GM19351 (cell line): ENCODE measurements around the gene HMCN2.
"Not testable (repeated sequence)": the region's sequence is repeated elsewhere in the genome, so short reads cannot be mapped to it uniquely, and the experiment has no call there.

Source experiments
- ATAC-seq: cut with Tn5 transposase; IDR thresholded peaks from one replicate; pipeline ENCODE4 v1.9.1; 2021; ENCODE audit warnings: mild to moderate bottlenecking, moderate library complexity; ENCODE audit not compliant: unreplicated experiment

Gene HMCN2

DNA sequence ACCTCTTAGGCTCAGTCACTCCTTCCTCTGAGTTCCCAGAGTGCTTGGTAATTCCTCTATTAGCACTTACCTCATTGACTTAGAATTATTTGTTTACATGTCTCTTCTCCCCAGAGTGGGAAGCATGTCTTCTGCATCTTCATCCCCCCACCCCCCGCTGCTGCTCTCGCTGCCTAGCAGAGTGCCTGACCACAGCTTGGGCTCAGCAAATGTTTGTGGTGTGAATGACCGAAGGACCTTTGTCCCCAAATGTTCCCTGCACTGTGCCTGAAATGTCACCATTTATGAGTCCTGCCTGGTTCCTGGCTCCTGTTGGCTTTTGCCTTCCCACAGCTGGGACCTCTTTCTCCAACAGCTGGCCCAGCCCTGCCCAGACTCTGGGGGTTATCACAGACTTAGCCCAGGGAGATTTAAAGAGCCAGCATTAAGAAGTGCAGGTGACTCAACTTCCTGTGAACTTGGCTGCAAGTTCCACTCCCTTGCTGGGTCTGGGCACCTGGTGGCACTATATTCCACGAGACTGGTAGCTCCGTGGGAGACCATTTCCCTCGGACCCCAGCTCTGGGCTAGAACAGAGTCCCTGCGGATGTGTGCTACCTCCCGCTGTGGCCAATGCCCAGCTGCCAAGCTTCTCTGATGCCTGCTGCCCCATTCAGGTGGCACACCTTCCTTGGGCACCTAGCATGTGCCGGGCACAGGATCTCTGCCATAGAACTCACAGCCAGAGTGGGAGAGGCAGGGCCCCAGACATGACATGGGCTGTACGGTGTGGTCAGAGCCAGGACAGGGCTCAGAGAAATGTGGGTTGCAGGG, 1.8 kb upstream of the HMCN2 start:
- no peak for ATAC-seq

DNA sequence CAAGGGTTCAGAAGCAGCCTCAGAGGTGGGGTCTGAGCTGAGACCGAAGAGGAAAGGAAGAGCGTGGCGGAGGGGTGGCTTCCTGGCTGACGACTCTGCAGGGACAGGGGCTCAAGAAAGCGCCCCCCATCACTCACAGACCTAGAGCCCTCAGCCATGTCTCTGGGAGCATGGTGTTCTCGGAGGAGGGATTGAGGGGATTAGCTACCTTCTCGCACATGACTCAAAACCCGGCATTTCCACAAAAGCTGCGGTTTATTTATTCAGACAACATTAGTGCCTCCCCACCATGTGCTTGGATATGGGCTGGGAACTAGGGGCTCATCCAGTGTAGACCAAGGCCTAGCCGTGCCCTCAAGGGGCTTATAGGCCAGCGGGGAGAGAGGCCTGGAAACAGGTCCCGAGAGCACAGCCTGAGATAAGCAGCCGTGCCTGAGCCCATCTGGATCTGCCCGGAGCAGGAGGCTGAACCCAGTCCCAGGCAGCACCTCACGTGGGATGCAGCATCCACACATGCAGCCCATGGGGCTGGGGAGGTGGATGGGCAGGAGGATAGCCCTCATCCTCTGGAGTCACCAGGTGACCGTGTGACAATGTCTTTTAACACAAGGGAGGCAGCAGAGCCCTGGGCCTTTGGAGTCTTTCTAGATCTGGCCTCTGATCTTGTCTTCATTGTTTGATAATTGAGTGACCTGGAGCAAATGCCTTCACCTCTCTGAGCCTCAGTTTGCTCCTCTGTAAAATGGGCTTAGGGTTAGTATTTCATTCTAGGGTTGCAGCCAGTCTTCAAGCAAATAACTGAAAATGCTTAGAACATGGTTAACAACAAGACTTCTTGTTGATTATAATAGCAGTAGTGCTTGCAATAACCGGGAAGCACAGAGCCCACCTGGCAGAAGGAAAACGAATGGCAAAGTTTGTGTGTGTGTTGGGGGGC, 878 bp upstream of the HMCN2 start:
- no peak for ATAC-seq

DNA sequence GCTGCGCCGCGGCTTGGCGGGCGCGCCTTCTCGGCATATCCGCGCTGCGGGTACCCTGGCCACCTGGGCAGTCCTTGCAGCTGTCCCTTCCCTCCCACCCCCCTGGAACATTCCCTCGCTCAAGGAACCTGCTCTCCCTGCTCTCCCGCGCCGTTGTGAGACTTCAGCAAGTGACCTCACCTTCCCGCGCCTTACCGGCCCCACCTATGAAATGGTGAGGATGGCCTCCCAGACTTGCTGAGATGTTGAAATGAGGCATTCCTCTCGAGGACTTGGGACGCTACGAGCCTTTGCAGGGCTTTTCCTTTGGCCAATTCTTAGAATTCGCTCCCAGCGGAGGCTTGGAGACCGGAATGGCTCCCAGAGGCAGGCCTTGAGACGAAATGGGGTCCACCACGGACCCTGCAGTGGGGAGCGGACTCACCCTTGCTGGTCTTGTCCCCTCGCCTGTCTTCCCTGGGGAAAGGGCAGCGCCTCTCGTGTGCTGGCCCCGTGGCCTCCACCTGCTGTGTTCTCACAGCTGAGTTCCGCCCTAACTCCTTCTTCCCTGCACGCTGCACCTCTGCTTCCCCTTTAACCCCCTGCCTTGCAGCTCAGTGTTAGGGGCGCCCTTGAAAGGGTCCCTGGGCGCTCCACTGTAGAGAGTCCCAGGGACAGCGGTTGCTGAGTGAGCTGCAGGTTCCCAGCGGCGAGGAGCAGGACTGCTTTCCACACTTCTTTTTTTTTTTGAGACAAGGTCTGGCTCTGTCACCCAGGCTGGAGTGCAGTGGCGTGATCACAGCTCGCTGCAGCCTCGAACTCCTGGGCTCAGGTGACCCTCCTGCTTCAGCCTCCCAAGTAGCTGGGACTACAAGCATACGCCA, 907 bp downstream of the HMCN2 start:
- no peak for ATAC-seq

DNA sequence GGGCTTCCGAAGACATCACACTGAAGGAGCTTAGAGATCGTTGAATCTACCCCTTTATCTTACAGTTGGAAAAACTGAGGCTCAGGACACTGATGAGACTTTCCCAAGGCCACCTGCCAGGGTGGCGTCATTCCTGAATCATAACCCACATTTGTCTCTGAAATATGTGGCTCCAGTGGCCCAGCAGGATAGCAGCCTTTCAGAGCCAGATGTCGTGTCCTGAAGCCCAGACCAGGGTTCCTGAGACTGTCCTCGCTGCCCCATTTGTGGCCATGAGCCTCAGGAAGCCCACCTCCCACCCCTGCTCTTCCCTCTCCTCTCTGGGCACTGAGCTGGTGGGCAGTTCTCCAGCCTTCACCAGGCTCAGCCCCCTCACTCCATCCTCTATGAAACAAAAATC, 2.4 kb downstream of the HMCN2 start:
- ATAC-seq: no peak

DNA sequence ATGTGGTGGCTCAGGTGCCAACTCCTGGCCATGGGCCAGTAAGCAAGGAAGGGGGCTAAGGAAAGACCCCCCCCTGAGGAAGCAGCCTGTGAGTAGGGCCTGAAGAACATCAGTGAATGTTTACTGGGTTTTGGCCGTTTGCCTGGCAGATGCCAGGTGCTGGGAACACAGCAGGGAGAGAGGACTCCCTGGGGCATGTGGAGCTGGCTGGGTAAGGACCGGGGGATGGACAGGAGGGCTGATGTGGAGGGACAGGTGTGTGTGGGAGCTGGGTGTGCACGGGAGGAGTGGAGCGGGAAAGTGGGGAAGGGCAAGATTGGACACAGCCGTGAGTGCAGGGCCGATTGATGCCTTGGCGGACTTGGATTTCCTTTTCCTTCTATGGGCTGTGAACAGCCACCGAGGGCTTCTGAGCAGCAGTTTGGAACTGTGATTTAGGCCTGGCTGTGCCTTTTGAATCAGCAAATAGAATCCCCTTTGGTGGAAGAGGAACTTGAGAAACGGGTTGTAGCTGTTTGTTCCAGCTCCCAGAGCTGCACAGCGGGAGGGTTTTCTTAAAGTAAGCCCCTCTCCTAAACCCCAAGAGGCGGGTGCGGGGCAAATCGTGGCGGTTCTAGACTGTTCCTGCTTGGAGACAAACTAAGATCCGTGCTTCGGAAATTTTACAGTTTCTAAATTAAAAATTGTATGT, 3.1 kb downstream of the HMCN2 start:
- ATAC-seq: no peak

DNA sequence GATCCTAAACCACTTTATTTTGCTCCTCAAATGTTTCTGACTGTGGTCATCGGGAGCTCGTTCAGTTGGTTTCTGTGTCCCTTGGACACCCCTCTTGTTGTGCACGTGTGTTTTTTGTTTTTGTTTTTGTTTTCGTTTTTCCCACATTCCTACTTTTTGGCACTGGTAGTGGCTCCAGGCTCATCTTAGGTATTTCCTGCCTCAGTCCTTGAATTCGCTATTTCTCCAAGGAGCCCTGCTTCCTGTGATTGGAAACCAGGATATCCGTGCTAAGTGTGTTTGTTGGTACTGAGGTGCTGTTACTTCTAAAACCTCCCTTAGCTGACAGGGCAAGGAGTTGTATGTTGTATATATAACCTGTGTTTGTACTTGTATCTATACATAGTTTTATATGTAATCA, 5.9 kb downstream of the HMCN2 start:
- no peak for ATAC-seq

DNA sequence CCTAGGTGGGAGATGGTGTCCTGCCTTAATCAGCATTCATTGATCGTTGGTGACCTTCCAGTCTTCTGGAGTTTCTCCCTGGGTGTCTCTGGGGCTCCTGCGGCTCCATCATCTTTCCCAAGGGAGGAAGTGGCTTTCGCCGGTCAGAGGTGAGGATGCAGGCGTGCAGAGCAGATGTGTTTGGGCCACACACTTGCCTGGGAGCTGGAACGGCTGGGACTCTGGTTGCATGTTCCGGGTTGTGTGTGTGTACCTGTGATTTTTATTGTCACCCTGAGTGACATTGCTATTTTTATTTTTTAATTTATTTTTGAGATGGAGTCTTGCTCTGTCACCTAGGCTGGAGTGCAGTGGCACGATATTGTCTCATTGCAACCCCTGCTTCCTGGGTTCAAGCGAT, 9.6 kb downstream of the HMCN2 start:
- ATAC-seq: no peak

DNA sequence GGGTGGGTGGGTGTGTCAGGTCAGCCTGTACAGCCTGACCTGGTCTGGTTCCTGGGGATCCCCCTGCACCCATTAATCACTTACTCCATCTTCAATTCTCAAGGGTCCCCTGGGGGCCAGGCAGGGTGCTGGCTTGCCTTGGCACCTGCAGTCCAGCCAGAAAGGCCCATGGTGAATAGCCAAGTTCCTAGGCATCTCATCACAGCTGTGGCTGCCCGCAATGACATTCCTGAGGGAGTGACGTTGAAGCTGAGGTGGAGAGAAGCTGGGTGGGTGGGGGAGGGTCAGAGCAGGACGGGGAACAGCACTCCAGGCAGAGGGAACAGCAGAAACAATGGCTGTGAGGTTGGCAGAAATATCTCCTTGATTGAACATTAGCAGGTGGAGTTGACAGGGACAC, 10.6 kb downstream of the HMCN2 start:
- ATAC-seq: no peak

DNA sequence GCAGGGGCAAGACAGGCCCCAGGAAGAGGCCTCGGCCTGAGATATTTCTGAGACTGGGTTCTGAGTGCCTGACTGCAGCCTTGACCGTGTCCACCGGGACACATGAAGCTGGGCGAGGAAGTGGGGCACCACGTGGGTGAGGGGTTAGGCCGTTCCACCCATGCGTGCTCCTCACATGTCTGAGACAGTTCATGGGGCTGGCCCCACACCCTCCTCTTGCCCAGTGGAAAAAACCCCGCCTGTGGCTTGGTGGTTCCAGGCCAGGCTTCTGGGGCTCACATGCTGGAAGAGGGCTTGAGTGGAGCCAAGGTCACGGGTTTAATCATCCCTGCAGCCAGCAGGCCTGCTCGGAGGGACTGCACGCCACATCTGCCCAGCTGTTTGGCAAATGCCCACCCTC, 11.4 kb downstream of the HMCN2 start:
- no peak for ATAC-seq

DNA sequence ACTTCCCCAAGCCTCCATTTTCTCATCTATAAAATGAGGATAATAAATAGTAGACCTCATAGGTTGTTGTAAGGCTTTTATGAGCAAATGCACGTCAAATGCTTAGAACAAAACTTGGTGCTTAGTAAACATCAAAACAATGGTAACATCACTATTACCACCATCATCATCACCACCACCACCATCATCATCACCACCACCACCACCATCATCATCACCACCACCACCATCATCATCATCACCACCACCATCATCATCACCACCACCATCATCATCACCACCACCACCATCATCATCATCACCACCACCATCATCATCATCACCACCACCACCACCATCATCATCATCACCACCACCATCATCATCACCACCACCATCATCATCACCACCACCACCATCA, 12.0 kb downstream of the HMCN2 start:
- ATAC-seq: not testable (repeated sequence)

DNA sequence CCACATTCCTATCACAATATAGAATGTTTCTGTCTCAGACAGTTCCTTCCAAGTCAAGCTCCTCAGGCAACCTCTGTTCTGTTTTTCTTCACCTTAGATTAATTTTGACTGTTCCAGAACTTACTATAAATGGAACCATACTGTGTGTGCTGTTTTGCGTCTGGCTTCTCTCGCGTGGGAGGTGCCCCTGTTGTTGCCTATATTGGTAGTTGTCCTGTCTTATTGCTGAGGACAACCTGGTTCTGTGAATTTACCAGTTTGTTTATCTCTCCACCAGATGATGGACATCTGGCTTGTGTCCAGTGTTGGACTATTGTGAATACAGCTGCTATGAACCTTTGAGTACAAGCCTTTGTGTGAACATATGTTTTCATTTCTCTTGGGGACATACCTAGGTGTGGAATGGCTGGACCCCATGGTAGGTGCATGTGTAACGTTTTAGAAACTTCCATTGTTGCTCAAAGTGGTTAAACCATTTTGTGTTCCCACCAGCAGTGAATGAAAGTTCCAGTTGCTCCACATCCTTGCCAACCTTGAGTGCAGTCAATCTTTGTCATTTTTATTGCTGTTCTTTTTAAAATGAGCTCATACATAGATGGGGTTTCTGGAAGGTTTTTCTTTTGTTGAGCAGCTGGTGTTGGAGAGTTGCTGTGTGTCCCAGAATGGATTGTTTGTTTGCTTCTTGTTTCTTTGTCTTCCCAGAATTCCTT, 18.1 kb downstream of the HMCN2 start:
- ATAC-seq: no peak

DNA sequence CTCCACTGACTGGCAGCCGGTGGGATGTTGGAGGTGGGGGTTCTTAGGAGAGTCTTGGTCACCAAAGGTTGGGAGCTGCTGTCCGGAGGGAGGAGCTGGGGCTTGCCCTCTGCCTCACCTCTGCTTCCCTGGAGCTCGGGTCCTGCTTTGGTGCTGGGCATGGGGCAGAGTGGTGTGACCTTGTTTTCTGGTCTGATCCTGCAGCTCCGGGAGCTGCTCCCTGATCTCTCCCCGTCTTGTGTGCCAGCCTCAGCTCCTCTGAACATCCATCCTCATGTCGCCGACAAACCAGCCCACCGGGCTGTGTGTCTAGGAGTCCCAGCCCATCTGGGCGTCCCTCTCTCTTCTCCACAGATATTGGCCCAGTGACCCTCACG, 18.7 kb downstream of the HMCN2 start:
- ATAC-seq: no peak

DNA sequence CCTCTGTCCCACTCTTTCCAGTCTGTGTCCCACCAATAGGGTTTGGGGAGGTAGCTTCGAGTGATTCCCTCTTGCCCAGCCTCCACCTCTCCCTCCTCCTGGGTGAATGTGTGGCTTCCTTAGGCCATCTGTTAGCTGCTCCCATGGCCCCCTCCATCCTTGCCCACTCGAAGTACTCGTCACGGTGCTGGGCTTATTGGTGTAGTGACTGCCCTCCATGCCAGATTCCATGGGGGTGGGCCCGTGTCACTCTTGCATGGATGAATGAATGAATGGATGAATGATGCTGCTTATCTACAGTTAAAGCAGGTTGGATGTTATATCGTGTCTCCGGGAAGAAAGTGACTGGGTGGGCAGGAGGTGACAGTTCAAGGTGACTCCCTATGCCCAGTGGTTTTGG, 19.1 kb downstream of the HMCN2 start:
- no peak for ATAC-seq

DNA sequence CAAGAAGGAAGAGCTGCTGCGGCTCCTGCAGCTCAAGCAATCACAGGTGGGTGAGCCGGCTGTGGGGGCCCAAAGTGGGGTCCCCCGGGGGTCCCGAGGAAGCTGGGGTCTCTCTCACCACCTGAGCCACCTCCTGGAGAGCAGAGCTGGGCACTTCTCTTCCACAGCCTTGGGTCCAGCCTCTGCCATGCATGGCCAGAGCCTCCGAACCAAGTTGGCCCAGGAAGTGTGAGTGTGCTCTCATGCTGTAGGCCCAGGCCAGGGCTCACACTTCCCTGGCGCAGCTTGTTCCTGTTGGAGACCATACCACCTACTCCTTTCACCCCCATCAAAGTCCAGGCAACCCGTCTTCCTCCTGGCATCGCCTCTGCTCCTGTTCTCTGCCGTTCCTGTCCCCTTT, 19.7 kb downstream of the HMCN2 start:
- no peak for ATAC-seq

DNA sequence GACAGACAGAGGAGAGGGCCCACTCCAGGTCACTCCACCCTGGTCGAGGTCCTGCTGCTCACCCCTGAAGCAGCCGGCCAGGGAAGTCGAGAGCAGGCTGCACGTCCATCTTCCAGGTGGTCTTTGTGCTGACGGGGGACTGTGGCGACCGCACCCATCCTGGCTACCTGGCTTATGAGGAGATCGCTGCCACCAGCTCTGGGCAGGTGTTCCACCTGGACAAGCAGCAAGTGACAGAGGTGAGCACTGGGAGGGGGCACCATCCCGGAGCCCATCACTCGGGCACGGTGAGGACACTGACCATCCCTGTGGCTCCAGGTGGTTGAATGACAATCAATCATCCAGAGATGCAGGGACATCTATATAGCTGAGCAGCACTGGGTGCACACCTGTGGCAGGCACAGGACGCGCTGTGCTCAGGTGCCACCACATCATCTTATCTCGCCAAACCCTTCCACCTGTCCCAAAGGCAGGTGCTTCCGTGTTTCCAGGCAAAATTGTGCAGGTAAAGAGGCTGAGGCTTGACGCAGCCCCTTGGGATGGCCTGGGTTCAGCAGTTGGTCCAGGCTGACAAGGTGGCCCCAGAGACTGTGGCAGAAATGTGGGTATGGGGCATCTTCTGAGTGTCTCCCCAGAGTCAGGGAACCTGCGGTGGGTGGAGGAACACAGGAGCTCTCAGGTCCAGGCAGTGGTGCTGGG, 20.7 kb downstream of the HMCN2 start:
- no peak for ATAC-seq

DNA sequence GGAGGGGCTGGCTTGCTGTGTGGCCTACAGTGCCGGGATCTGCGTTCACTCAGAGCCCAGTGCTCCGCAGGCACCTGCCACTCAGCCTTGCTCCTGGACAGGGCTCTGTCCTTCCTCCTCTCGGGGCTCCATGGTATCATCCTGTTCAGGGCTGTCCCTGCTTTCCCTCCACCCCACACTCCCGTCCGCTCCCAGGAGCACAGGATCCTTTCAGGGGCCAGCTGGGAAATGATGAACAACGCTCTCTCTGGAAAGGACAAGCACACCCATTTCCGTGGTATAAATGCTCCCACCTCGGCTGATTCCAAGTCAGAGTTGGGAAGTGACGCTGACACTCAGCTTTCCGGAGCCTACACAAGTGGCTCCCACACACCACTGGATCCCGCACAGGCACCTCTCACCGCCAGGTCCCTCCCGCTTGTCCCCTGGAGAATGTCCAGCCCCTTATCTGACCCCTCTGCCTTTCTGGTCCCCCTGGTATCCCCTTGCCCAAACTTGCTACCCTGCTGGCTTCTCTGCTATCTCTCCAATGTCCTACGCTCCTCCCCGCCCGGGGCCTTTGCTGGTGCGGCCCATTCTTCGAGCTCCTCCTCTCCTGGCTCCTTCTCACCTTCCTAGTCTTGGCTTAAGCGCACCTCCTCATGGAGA, 21.3 kb downstream of the HMCN2 start:
- ATAC-seq: no peak

DNA sequence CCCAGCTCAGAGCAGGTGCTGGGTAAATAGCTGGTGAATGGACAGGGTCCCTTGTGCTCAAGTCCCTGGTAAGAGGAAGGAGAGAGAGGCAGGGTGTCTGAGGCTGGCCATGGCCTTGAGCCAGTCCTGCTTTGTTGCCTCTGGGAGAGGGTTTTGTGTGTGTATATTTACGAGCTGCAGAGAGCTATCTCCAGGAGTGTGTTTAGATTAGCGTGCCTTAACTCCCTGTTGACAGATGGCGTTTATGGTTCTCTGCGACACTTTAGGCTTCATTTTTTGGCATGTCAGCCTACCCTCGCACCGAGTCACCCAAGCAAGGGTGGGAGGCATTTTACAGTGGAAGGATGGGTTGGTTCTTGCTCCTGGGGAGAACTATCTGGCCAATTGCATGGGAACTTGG, 22.2 kb downstream of the HMCN2 start:
- ATAC-seq: no peak

DNA sequence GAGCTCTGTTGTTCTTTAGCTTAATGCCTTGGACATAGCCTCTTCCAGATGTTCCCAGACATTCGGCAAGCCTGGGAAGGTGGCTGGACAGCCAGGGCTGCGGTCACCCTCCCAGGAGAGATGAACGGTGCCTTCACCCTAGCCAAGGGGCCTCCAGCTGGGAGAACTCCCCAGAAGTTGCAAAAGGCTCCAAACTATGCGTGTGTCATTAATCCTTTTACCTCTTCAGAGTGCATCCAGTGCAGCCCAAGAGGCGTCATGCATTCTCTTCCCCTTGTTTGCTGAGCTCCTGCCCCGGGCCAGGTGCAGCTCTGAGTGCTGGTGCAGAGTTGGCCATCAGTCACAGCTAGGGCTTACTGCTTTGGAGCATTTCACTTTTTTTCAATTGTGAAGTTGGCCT, 22.8 kb downstream of the HMCN2 start:
- no peak for ATAC-seq
